NCI-H446 (cell line): ENCODE measurements around the gene S100G.
A peak's percentile ranks its signal among the peaks of the same experiment; 100 is the strongest.

Experiments used
- DNase-seq, 2 experiments: peaks; one replicate each; lab custom pipeline; 2025; lab: John Stamatoyannopoulos, UW

Gene S100G

GRCh38 chrX:16646366-16647138 is 3.4 kb upstream of the S100G start:
- no peak for DNase-seq

- no peak for DNase-seq
Observed at GRCh38 chrX:16651391-16652024, 1.6 kb downstream of the S100G start.

- DNase-seq: no peak
Observed at GRCh38 chrX:16653424-16653823, 3.5 kb downstream of the S100G start.

- no peak for DNase-seq
Observed at GRCh38 chrX:16654093-16654492, 4.1 kb downstream of the S100G start.

GRCh38 chrX:16658284-16658683 is 8.3 kb downstream of the S100G start:
- DNase-seq: no peak

GRCh38 chrX:16659321-16659720 is 9.4 kb downstream of the S100G start:
- DNase-seq: no peak

GRCh38 chrX:16661495-16661894 is 11.5 kb downstream of the S100G start:
- no peak for DNase-seq

GRCh38 chrX:16662402-16662801 is 12.4 kb downstream of the S100G start:
- DNase-seq: no peak

GRCh38 chrX:16664074-16664473 is 14.1 kb downstream of the S100G start:
- DNase-seq: no peak

- no peak for DNase-seq
Observed at GRCh38 chrX:16664626-16665025, 14.7 kb downstream of the S100G start.

GRCh38 chrX:16665089-16665488 is 15.1 kb downstream of the S100G start:
- no peak for DNase-seq

- DNase-seq: no peak
Observed at GRCh38 chrX:16666541-16666940, 16.6 kb downstream of the S100G start.

GRCh38 chrX:16671005-16671404 is 21.0 kb downstream of the S100G start:
- DNase-seq: peak in 1 of 2 experiments; percentile 1

GRCh38 chrX:16678689-16679088 is 28.7 kb downstream of the S100G start:
- no peak for DNase-seq

- no peak for DNase-seq
Observed at GRCh38 chrX:16683007-16683664, 33.2 kb downstream of the S100G start.

GRCh38 chrX:16687514-16687913 is 37.6 kb downstream of the S100G start:
- no peak for DNase-seq

GRCh38 chrX:16695079-16695676 is 45.2 kb downstream of the S100G start:
- DNase-seq: peak; percentile 9 to 44

GRCh38 chrX:16696956-16697355 is 47.0 kb downstream of the S100G start:
- DNase-seq: no peak

GRCh38 chrX:16699389-16699788 is 49.4 kb downstream of the S100G start:
- no peak for DNase-seq

GRCh38 chrX:16700734-16701133 is 50.8 kb downstream of the S100G start:
- no peak for DNase-seq

GRCh38 chrX:16702700-16703599 is 53.0 kb downstream of the S100G start:
- DNase-seq: no peak
